ENCODE data around the gene SNAPC4.

Gene SNAPC4

DNA sequence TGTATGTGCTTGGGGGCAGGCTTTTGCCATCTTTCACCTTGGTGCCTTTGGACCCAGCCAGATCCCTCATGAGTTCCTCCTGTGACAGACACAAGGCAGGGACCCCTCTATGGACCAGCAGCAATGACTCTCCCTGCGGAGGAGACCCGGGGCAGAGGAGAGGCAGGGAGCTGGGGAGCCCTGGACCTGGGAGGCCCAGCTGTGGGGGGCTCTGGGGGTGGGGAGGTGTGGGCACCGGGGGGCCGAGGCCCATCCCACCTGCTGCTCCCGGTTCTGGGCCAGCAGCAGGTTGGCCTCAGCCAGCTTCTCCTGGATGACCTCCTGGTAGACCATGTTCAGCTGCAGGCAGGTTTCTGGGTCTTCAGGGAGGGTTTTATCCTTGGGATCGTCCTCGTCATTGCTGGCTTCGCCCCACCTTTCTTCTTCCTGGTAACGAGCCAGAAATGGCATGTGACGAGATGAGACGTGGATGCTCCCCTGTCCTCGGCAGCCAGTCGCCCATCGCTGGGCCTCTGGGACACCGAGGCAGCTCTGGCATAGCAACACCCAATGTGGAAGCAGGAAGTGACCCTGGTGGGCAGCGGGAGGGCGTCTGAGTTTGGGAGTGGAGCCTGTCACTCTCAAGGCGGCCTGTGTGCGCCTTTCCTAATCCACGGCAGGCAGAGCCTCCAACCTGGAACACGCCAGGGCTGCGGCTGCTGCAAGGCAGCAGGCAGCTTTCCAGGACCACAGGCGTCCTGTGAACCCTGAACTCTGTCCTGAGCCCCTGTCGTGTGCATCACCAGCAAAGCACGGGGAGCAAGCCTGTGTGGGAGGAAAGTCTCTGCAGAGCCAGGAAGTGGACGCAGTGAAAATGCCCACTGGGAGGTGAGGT lies 4.4 kb downstream of the SNAPC4 start:
- TF ChIP-seq, protein P1, sequence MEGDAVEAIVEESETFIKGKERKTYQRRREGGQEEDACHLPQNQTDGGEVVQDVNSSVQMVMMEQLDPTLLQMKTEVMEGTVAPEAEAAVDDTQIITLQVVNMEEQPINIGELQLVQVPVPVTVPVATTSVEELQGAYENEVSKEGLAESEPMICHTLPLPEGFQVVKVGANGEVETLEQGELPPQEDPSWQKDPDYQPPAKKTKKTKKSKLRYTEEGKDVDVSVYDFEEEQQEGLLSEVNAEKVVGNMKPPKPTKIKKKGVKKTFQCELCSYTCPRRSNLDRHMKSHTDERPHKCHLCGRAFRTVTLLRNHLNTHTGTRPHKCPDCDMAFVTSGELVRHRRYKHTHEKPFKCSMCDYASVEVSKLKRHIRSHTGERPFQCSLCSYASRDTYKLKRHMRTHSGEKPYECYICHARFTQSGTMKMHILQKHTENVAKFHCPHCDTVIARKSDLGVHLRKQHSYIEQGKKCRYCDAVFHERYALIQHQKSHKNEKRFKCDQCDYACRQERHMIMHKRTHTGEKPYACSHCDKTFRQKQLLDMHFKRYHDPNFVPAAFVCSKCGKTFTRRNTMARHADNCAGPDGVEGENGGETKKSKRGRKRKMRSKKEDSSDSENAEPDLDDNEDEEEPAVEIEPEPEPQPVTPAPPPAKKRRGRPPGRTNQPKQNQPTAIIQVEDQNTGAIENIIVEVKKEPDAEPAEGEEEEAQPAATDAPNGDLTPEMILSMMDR (IDR thresholded peaks at IDR 0.05), result no peak

DNA sequence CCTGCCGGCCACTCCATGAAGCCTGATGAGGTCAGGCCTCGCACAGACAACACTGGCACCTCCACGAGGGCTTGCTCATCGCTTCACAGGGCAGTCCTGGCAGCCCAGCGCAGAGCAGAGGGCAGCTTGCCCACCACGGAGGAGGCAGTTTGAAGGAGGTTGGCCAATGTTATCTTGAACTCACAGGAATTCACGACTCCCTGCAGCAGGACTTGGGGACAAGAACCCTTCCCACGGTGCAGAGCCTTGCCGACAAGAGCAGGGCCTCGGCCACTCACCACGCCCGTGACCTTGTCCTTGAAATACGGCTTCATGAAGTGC lies 5.0 kb downstream of the SNAPC4 start:
- TF ChIP-seq, protein P1 (IDR thresholded peaks at IDR 0.05), result no peak

DNA sequence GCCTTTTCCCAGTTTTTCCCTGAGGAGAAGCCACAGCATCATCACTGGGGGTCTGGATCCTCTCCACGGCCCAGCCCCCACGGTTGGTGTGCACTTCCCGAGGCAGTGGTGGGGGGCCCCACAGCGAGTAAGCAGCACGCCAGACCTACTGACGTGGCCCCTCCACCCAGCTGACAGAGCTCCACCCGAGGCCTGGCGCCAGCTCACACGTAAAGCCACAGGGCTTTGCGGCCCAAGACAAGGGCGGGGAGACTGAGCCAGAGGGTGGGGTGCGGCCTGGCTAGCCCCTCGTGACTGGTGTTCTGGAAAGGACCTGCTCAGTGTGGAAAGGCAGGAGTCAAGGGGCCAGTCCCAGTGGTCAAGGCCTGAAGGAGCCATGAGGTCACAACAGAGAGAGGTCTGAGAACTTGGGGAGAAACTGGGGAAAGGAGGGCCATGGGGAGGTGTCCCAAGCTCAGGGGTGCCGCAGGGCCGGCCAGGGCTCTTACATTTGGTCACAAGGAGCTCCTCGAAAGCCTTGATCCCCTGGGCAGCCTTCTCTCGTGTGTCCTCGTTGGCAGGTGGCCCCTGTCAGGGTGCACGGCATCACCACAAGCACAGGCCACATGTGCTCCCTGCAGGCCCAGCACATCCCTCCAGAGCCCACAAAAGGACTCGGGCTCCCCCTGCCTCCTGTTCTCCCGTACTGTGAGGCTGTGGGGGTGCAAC lies 5.5 kb downstream of the SNAPC4 start:
- TF ChIP-seq, protein P1 (IDR thresholded peaks at IDR 0.05), result no peak

DNA sequence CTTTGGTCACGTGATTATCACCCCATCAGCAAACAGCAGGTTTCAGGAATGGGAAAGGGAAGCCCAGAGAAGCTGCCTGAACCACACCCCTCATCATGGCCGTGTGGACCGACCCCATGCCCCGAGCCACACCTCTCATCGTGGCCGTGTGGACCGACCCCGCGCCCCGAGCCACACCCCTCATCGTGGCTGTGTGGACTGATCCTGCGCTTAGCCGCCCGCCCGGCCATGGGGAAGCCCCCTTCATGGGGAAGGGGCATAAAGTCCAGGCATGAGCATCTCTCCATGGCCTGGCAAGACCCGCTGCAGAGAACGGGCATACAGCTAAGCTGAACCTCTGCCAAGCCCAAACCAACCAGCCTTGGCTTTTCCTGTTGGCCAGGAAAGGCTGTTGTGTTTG lies 6.4 kb downstream of the SNAPC4 start:
- TF ChIP-seq, protein P1 (IDR thresholded peaks at IDR 0.05), result no peak

- TF ChIP-seq, protein P1 (IDR thresholded peaks at IDR 0.05), result no peak
These were observed 7.2 kb downstream of the SNAPC4 start for GRCh38 chr9:136392538-136393449.

DNA sequence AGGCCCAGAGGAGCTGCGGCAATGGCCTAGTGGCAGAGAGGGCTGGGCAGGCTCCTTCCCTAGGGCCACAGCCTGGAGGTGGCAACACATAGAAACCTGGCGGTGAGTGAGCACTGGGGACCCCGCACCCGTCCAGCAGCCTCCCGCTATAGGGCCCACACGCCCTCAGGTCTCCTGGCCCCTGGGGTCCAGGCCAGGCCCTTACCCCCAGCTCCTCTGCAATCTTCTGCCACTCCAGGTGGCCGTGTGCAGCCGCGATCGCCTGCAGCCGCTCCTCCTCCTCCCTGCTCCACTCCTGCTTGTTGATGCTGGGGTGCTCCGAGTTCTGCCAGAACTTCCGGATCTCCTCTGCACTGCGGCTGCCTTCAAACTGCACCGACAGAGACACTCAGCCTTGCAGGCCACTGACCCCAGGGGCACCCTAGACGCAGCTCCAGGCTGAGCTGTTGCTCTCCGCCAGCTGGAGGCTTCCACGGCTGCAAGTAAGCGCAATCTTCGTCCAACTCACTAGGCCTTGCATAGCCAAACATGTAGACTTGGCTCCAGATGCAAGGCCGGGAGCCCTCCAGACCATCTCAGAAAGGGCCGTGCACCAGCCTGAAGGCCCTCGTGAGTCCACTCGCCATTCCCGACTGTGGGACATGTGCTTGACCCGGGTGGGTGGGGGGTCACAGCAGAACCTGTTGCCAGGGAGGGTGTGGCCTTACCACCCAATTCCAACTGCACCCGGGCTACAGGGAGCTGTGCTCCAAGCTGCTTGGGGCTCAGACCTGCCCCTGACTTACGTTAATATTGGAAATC lies 8.0 kb downstream of the SNAPC4 start:
- TF ChIP-seq, protein P1 (IDR thresholded peaks at IDR 0.05), result no peak

Data from LNCAP (cell line).